HG03060 (cell line): ENCODE results near the gene AP1S1.
"Not testable (repeated sequence)": the region's sequence is repeated elsewhere in the genome, so short reads cannot be mapped to it uniquely, and the experiment has no call there.

Experiments used
- ATAC-seq: cut with Tn5 transposase; IDR thresholded peaks from one replicate; pipeline ENCODE4 v1.9.1; 2021; ENCODE audit warnings: low read depth, moderate number of reproducible peaks; ENCODE audit not compliant: unreplicated experiment

Gene AP1S1

DNA sequence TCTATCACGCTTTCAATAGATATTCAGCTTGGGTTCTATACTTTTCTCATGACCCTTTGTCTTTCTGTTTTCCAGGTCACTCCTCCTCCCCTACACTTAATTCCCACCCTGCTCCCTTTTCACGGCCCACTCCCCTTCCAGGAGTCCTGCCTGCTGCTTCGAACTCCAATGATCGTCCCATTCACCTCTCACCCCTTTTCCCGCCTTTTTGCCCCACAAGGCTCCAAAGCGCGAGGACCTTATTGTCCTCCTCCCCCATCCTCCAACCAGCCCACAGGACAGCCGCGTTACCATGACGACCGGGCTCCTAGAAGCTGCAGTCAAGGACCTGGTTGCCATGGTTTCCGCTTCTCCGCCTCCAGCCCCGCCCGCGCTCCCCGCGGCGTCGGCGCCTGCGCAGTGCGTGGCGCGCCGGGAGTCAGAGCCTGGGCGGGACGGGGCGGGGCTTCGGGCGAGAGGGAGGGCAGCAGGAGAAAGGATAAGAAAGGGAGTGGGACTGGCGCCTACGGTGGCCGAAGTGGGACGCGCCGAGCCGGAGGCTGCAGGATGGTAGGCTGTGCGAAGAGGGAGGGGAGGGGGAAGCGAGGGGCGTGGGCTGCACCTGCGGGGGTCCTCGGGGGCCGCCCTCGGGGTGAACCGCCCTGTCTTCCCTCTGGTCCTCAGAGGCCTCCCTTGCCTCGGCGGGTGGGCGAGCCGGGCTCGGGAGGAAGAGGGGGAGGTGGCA is at the start of gene AP1S1:
AP1S1 (plus strand) TSS at position 508 of the 724 bp plus-strand sequence; CDS start at position 547, 39 bp downstream.
- no peak for ATAC-seq

DNA sequence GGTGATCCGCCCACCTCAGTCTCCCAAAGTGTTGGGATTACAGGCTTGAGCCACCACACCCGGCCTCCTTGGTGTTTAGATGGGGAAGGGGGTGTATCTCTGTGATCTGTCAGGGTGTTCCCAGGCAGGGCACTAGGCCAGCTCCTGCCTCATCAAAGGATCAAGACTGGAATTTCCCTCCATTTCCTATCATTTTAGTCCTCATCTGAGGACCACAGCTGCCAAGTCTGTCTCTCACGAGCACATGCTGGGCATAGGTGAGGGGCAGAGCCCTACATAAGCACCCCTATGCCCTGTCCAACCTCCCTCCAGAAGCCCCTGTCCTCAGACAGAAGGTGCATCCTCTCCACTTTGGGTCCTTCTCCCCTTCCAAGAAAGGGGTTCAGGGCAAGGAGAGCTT is 49.5 kb upstream of the AP1S1 start:
- no peak for ATAC-seq

DNA sequence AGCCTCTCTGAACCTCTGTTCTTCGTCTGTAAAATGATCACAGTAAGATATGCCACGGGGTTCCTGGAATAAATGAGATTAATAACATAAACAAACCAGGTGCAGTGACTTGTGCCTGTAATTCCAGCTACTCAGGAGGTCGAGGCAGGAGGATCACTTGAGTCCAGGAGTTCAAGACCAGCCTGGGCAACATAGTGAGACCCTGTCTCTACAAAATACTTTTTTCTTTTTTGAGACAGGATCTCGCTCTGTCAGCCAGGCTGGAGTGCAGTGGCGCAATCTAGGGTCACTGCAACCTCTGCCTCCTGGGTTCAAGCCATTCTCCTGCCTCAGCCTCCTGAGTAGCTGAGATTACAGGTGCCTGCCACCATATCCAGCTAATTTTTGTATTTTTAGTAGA is 49.0 kb upstream of the AP1S1 start:
- not testable (repeated sequence) for ATAC-seq

DNA sequence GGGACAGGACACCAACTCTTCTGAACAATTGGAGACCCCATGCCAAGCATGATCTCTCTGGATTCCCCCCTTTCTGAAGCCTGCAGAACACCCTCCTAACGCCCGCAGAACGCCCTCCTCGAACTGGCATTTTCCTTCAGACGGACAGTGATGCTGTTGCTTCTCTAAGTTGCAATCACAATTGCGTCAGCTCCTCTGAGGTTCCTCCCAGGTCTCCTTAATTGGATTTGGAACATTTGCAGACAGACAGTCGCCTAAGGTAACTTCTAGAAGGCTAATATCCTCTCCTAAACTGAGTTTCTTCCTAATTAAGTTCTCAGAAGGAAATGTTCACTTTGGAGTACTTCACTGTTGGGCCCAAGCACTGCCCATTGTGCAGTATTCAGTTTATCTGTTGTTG is 47.9 kb upstream of the AP1S1 start:
- no peak for ATAC-seq

DNA sequence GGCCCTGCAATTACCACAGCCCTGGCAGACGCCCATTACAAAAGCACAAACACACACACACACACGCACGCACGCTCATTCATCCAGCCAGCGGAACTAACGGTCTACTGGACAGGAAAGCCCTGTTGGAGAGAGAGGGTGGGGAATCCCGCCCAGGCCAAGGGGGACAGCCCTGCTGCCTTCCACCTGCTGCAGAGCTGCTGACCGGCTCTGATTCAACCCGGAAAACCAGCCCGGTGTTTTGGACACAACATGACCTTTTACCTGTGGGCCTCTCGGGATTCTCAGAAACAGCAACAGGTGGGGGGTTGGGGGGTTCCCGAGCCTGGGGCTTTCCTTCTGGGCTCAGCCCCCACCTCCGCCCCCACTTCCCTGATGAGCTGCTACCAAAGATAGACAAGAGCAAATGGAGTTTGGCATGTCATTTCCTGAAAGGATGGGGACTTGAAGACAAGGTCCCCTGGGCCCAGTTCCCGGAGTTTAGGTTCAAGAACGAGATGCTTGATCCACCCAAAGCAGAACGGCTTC is 45.9 kb upstream of the AP1S1 start:
- ATAC-seq: no peak

DNA sequence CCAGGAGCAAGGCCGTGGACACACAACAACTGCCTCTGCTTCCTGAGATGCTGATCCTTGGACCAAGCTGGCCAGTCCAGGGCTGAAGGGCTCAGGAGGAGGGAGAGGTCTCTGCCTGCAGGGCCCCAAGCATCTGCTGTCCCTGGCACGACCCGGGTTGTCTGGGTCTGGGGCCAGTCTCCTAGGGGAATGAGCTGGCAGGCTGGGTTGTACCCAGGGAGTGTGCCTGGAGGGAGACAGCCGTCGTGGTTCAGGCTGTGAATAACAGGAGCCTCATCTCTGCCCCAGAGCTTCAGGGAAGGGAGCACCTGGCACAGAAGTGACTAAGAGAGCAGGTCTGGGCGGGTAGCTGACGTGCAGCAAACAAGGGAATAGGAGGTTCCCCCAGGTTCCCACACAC is 45.3 kb upstream of the AP1S1 start:
- ATAC-seq: no peak

DNA sequence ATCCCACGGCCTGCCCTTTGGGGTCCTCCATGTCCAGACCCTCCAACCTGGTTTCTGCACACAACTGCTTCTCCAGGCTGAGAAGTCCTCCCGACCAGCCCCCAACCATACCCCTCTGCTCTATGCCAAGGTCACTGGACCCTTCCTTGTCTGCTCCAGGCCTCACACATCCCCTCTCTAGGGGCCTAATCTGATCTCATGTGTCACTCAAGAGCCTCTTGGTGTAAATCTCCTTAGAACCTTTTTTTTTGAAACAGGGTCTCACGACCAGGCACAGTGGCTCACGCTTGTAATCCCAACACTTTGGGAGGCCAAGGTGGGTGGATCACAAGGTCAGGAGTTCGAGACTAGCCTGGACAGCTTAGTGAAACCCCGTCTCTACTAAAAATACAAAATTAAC is 44.9 kb upstream of the AP1S1 start:
- no peak for ATAC-seq

DNA sequence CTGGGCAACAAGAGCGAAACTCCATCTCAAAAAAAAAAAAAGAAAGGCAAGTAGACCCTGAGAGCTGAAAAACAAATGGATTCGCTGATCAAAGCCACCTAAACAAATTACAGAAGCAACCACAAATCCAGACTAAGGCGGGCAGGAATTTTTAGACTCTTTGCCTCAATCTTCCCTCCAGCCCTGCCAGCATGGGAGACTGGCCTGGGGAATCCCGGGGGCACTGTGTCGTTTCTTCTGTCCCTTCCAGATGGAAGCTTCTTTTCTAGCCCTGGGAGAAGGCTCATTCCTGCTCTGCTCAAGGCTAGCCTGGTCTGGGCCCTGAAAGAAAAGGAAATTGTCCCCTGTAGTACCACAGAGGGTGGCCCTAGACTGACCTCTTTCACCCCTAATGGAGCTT is 43.0 kb upstream of the AP1S1 start:
- ATAC-seq: no peak

DNA sequence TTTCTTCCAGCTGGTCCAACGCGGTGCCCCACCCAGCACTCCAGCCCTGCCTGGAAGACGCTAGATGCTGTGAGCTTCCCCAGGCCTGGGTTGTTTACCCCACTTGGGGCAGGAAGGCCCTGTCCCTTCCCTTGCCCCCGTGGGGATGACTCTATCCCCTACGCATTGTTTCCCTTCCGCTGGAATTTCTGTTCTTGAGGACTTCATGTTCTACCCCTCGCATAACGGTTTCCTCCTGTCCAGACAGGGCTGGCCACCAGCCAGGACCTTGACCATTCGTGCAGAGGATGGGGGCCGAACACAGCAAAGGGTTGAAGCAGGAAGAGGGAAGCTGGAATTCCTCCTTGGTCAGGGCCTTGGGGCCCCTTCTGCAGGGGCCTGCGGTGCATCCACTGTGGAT is 42.0 kb upstream of the AP1S1 start:
- no peak for ATAC-seq

DNA sequence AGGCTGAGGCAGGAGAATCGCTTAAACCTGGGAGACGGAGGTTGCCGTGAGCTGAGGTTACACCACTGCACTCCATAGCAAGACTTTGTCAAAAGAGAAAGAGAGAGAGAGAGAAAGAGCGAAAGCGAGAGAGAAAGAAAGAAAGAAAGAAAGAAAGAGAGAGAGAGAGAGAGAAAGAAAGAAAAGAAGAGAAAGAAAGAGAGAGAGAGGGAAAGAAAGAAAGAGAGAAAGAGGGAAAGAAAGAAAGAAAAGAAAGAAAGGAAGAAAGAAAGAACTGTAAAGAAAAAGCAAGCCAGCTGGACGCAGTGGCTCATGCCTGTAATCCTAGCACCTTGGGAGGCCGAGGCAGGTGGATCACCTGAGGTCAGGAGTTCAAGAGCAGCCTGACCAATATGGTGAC is 41.1 kb upstream of the AP1S1 start:
- ATAC-seq: not testable (repeated sequence)

DNA sequence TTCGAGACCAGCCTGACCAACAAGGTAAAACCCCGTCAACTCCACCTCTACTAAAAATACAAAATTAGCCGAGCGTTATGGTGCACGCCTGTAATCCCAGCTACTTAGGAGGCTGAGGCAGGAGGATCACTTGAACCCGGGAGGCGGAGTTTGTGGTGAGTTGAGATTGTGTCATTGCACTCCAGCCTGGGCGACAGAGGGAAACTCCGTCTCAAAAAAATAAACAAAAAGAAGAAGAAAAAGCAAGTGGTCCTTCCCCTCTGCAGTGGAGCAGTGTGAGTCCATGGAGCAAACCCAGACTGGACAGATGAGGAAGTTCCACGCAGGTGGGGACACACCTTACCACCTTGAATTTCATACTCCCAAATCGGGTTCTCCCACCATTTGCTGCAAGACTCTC is 40.4 kb upstream of the AP1S1 start:
- ATAC-seq: no peak

DNA sequence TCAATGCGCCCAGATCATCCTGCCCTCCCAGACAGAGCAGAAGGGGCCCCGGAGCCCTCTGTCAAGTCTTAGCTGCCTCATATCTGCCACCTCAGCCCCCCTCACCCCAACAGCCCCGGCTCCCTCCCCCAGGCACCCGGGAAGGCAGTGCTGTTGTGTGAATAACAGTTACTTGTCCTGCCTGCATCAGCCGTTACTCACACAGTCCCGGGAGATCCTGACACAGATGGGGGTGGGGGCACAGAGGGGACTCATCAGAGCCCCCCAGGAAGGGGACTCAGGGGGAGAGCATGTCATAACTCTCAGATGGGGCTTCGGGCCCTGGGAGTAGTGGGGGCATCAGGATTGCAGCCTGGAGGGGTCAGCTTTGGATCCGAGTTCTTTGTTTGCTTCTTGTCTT is 39.8 kb upstream of the AP1S1 start:
- no peak for ATAC-seq

DNA sequence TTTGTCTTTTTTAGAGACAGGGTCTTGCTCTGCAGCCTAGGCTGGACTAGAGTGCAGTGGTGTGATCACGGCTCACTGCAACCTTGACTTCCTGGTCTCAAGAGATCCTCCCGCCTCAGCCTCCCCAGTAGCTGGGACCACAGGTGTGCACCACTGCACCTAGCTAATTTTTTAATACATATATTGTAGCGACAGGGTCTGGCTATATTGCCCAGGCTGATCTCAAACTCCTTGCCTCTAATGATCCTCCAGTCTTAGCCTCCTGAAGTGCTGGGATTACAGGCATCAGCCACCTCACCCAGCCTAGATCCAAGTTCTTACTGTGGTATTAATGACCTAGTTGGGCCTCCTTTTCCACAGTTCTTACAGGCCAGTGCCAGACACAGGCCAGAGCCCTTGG is 39.1 kb upstream of the AP1S1 start:
- no peak for ATAC-seq

DNA sequence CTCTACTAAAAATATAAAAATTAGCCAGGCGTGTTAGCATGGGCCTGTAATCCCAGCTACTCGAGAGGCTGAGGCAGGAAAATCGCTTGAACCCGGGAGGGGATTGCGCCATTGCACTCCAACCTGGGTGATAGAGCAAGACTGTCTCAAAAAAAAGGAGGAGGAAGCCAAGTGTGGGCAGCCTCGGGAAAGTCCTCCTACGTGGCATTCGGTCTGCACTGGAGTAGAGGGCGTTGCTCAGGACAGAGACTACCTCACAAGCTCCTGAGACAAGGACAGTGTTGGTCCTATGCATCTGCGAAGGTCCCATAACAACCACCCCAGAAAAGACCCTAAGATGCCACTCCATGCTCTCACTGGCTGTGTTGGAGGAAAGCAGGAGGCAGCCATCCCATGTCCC is 37.4 kb upstream of the AP1S1 start:
- no peak for ATAC-seq

DNA sequence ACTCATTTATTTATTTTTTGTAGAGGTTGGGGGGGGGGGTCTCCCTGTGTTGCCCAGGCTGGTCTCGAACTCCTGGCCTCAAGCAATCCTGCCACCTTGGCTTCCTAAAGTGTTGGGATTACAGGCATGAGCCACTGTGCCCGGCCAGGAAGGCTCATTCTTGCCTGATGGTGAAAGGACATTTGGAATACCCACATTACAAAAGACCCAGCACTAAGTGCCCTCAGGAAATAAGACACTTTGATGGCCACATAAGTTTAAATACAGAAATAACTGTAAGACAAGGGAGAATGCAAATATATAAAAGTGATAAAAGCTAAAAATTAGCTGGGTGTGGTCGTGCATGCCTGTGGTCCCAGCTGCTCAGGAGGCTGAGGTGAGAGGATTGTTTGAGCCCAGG is 35.4 kb upstream of the AP1S1 start:
- ATAC-seq: no peak

DNA sequence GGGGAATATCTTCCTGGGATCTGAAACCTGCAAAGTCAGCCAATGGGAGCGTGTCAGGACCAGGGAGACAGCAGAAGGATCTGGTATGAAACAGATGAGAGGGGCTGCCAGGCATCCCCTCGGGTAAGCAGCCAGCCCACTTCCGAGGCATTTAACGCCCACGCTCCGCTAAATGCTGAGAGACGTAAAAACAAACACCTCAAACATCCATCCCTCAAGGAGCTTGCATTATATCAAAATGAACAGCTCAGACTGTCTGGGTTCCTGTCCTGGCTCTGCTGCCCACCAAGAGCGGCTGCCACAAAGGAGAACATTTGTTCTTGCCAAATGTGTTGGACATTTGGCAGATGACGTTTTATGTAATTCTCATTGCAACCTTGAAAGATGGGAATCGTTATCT is 34.4 kb upstream of the AP1S1 start:
- no peak for ATAC-seq

DNA sequence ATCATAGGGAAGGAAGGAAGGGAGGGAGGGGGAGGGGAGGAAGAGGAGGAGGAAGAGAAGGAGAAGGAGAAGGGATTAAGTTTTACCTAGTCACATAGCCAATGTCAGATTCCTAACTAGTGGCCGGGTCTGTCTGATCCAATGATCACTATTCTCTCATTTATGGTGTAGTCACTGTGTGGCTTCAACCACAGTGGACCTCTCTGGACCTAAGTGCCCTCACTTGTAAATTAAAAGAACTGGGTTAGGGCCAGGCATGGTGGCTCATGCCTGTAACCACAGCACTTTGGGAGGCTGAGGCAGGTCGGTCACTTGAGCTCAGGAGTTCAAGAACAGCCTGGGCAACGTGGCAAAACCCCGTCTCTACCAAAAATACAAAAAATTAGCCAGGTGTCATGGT is 34.0 kb upstream of the AP1S1 start:
- ATAC-seq: no peak

DNA sequence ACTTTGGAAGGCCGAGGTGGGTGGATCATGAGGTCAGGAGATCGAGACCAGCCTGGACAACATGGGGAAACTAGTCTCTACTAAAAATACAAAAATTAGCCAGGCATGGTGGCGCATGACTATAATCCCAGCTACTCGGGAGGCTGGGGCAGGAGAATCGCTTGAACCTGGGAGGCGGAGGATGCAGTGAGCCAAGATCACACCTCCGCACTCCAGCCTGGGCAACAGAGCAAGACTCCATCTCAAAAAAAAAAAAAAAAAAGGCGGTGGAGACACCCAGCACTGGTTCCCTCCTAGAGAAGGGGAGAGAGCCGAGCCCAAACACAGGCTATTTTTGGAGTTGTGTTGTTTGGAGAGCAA is 32.7 kb upstream of the AP1S1 start:
- ATAC-seq: not testable (repeated sequence)

DNA sequence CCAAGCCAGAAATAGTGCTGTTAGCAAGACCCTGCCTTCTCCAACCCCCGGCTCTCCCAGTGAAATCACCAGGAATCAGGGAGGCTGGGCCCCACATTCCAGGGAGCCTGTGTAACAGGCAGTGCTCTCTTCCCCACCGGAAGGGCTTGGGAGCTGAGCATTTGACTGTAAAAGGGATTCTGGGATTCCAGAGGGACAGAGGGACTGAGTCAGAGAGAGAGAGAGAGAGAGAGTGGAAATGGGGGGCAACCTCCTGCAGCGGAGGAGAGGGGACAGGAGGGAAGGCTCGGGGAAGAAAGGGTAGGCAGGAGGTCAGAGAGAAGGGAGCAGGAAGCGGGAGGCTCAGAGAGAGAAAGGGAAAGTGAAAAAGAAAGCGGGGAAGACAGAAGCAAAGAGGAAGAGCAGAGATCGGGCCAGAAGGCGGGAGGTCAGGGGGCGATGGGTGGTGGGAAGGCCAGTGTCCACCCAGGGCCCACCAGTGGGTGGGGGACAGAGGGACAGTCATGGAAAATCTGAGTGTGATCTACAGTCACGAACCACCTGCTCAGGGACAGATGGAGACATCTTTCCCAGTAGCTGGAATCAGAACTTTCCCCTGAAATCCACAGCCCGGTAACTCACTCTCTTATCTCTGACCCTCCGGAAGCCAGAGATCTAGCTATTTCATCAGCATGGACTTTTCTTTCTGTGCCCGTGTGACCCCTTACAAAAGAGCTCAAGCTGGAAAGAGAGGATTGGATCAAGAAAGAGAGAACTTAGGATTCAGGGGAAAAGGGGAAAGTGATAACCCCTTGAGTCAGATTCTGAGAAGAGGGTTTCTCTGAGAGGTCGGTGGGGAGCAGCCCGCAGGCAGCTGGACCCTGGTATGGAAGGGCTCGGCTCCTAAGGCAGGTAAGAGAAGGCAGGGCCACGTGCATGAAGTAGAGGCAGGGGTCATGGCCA is 32.0 kb upstream of the AP1S1 start:
- no peak for ATAC-seq

DNA sequence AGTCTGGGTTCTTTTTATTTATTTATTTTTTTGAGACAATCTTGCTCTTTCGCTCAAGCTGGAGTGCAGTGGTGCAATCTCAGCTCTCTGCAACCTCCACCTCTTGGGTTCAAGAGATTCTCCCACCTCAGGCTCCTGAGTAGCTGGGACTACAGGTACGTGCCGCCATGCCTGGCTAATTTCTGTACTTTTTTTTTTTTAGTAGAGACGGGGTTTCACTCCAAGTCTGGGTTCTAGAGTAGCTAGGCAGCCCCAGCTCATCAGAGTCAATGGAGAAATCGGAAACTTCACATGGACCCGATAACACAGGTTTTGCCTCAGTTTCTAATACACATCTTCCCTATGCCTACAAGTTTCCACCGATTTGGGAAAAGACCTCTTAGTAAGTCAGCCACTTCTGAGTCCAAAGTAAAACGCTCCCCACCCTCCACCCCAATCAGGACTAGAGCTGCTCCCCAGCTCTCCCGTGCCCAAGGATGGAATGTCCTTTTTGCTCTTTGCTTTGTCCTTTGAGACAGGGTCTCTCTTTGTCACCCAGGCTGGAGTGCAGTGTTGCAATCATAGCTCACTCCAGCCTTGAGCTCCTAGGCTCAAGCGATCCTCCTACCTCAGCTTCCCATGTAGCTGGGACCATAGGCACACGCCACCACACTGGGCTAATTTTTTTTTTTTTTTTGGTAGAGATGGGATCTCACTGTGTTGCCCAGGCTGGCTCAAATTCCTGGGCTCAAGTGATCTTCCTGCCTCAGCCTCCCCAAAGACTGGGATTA is 31.2 kb upstream of the AP1S1 start:
- ATAC-seq: no peak

DNA sequence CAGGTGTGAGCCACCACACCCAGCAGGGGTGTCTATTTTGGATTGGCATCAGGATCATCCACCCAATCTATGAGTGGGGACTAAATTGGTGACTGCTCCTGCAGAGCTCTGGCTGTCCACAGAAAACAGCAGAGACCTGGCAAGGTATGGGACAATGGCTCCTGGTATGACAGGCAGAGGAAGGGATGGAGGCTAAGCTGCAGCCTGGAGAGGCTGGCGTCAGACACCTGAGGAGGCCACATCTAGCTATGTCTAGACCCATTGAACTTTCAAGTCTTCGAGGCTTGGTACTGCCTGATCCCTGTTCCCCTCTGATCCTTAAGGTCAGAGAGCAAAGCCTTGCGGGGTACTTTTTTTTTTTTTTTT is 30.6 kb upstream of the AP1S1 start:
- ATAC-seq: no peak
